Stimulated activated memory B cell treated with anti-CD40 and anti-IgM and Interleukin-4, amounts not matched to agents 10 μg/mL and 1 μg/mL and 100 μg/mL, for 72 hours (primary cell): ENCODE results near the gene EPS8.

Experiments used
- ATAC-seq: fragments of 150-1000 bp; cut with Tn5 transposase; 2 replicates; pipeline ENCODE4 v1.10.0; 2021
- H3K27ac Mint-ChIP-seq: one replicate; pipeline ENCODE4 v1.8.0; 2022; ENCODE audit warnings: mild to moderate bottlenecking, mixed read lengths
- H3K27me3 Mint-ChIP-seq: one replicate; pipeline ENCODE4 v1.8.0; 2022; ENCODE audit warnings: mixed read lengths
- H3K36me3 Mint-ChIP-seq: one replicate; pipeline ENCODE4 v1.8.0; 2022; ENCODE audit warnings: mixed read lengths
- H3K4me1 Mint-ChIP-seq: one replicate; pipeline ENCODE4 v1.8.0; 2022; ENCODE audit warnings: mixed read lengths
- H3K4me3 Mint-ChIP-seq: one replicate; pipeline ENCODE4 v1.8.0; 2022; ENCODE audit warnings: mild to moderate bottlenecking, moderate library complexity, mixed read lengths
- H3K9me3 Mint-ChIP-seq: one replicate; pipeline ENCODE4 v1.8.0; 2022; ENCODE audit warnings: mixed read lengths

EPS8 gene

GRCh38 chr12:15684896-15685658 is 104.1 kb downstream of the EPS8 start:
- Mint-ChIP-seq H3K36me3 (no peaks in the 10 kb centered on the region), H3K9me3 (no peaks in the 10 kb centered on the region), H3K4me1 (peaks cover 15% of the 10 kb centered on the region), H3K27ac (no peak overlapping the region), H3K4me3 (no peak overlapping the region), H3K27me3 (no peaks in the 10 kb centered on the region)
- no peak for ATAC-seq

DNA sequence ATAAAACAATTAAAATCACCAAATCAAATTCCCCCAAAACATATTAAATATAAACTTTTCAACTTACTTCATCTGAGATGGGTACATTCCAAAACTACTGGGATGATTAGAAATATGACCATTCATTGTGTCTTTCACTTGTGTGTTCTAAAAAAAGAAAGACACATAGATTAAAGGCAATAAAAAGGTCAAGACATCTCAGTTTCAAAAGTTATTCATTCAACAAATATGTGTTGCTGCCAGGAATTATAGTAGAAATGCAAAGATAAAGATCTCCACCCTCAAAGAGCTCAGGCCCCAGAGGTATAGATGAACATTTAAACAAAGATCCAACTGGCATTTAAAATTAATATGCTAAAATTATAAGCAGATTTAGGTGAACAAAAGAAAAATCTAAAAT is 106.4 kb downstream of the EPS8 start:
- Mint-ChIP-seq H3K4me3 (no peak overlapping the region), H3K36me3 (no peaks in the 10 kb centered on the region), H3K27ac (no peak overlapping the region), H3K27me3 (no peaks in the 10 kb centered on the region), H3K9me3 (no peaks in the 10 kb centered on the region), H3K4me1 (peaks cover 3% of the 10 kb centered on the region)
- no peak for ATAC-seq

GRCh38 chr12:15679151-15679550 is 110.0 kb downstream of the EPS8 start:
- H3K4me3 Mint-ChIP-seq = no peak overlapping the region
- no peaks in the 10 kb centered on the region for H3K4me1 Mint-ChIP-seq
- H3K27me3 Mint-ChIP-seq = no peaks in the 10 kb centered on the region
- H3K27ac Mint-ChIP-seq = no peak overlapping the region
- H3K9me3 Mint-ChIP-seq = no peaks in the 10 kb centered on the region
- ATAC-seq = no peak
- no peaks in the 10 kb centered on the region for H3K36me3 Mint-ChIP-seq

GRCh38 chr12:15677726-15678201 is 111.4 kb downstream of the EPS8 start:
- Mint-ChIP-seq H3K36me3 (no peaks in the 10 kb centered on the region), H3K4me3 (no peak overlapping the region), H3K27ac (no peak overlapping the region), H3K9me3 (no peaks in the 10 kb centered on the region), H3K4me1 (no peaks in the 10 kb centered on the region), H3K27me3 (no peaks in the 10 kb centered on the region)
- ATAC-seq = no peak

DNA sequence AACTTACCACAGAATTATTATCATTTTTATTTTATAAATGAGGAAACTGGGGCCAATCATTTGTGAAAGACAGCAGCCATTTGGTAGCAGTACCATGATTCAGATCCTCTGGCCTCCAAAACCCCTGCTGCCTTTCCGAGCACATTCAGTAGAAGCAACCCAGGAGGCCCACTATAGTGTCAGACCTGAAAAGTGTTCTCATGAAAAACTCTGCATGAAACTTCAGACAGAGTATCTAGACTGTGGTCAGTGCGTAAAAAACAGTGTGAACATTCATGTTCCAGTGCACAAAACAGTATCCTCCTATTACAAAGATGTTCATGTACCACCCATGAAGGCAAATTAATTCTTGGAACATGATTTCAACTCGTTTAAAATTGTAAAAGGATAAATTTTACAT is 112.0 kb downstream of the EPS8 start:
- H3K27me3 Mint-ChIP-seq = no peaks in the 10 kb centered on the region
- H3K27ac Mint-ChIP-seq = no peak overlapping the region
- H3K9me3 Mint-ChIP-seq = no peaks in the 10 kb centered on the region
- H3K4me1 Mint-ChIP-seq = no peaks in the 10 kb centered on the region
- ATAC-seq = no peak
- H3K4me3 Mint-ChIP-seq = no peak overlapping the region
- H3K36me3 Mint-ChIP-seq = no peaks in the 10 kb centered on the region

DNA sequence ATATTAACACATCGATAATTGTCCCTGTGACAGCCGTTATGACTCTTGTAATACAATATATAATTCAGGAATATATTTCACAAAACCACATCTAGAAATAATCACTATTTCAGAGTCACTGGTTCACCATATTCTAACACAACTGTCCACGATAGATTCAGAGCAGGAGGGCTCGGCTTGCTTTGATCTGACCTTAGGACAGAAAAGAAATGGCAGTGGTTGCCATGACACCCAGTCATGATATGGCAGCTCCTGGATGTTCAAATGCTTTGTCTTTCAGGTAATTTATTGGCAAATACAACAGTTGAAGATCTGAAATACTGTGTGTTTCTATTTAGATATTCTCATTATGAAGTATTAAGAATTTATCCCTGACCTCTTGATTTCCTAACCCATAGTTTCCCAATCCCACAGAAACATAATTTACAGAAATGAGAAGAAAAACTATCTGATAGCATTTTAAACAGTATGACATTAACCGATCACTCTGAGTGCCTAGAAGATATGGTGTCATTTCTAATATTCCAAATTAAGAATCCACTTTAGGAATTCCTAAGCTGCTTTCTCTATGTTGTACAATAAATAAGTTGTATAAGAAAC is 116.4 kb downstream of the EPS8 start:
- Mint-ChIP-seq H3K27me3 (no peaks in the 10 kb centered on the region), H3K4me1 (no peaks in the 10 kb centered on the region), H3K9me3 (no peaks in the 10 kb centered on the region), H3K36me3 (no peaks in the 10 kb centered on the region), H3K4me3 (no peak overlapping the region), H3K27ac (no peak overlapping the region)
- no peak for ATAC-seq

DNA sequence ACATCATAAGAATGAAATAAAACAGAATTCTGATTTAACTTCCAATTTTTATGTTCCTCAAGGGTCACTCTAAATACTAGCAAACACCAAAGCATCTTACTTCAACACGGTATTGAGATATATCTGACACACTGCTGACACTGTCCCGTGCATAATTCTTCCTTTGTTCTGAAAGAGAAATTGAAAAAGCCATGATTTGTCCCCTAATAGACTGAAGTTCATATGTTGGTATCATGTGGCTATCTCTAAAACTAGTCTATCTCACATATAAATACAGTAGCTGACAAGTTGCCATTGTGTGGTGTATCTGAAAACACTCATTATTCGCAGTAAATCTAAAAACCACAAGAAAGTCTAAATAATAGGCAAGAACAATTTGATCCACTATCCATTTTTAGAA is 118.4 kb downstream of the EPS8 start:
- Mint-ChIP-seq H3K9me3 (no peaks in the 10 kb centered on the region), H3K4me1 (no peaks in the 10 kb centered on the region), H3K4me3 (no peak overlapping the region), H3K27ac (no peak overlapping the region), H3K27me3 (no peaks in the 10 kb centered on the region), H3K36me3 (no peaks in the 10 kb centered on the region)
- no peak for ATAC-seq

DNA sequence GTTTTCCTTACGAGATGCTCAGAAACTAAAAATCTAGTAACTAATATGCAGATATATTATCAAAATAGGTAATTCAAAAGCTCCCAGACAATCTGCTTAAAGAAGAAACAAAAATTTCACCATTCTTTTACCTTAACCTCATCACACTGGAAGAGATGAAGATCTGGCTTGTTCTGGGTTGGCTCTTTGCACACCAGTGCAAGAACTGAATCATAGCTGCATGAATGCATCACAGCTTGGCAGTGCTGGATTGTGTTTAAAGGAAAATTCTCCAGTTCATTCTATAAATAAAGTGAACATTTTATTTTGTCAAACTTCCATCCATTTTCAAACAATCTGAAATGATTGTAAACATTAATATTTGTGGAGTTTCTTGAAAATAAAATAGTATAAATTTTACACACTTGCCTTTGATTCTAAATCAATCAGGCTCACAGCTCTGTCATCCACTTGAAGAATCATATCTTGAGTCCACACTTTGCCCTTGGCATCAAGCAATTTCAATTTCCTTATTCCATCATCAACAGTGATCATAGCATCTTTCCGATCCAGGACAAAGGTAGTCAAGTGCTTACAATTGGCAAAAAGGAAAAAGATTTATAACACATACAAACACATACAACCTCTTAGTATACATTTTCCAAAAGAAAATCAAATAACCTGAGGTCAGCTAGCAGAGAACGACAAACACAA is 119.8 kb downstream of the EPS8 start:
- H3K27me3 Mint-ChIP-seq = no peaks in the 10 kb centered on the region
- H3K36me3 Mint-ChIP-seq = no peaks in the 10 kb centered on the region
- H3K4me1 Mint-ChIP-seq = no peaks in the 10 kb centered on the region
- no peak overlapping the region for H3K4me3 Mint-ChIP-seq
- H3K9me3 Mint-ChIP-seq = no peaks in the 10 kb centered on the region
- ATAC-seq = no peak
- no peak overlapping the region for H3K27ac Mint-ChIP-seq

GRCh38 chr12:15664491-15664890 is 124.7 kb downstream of the EPS8 start:
- H3K27ac Mint-ChIP-seq = no peak overlapping the region
- H3K4me1 Mint-ChIP-seq = no peaks in the 10 kb centered on the region
- H3K4me3 Mint-ChIP-seq = no peak overlapping the region
- no peaks in the 10 kb centered on the region for H3K9me3 Mint-ChIP-seq
- no peaks in the 10 kb centered on the region for H3K36me3 Mint-ChIP-seq
- H3K27me3 Mint-ChIP-seq = no peaks in the 10 kb centered on the region
- ATAC-seq = no peak

DNA sequence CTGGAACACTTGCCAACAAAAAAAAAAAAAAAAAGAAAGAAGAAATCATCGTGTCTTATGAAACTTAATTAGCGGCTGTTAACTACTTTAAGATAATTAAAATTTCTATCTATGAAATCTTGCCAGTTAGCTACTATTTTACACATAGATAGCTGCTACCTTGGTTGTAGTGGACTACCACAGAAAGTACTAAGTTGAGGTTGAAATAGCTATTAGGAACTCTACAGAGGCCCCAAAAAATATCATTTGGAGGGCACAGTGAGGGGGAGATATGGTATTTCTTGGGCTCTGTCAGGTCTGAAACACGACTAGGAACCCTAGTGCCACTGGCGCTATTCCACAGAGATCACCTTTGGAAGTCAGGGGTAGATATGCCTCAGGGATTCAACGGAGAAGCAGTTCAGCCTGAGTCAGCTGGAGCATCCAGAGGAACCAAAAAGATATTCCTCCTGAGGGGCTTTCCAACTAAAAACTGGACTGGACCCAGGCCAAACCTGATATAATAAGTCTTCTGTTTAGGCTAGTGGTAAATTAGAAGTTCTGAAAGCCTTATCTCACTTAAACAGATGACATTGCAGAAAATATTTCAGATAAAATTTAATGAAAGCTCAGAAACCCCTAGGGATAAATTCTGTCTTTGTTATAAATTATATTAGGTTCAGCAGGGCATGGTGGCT is 126.1 kb downstream of the EPS8 start:
- Mint-ChIP-seq H3K27ac (no peak overlapping the region), H3K9me3 (no peaks in the 10 kb centered on the region), H3K27me3 (no peaks in the 10 kb centered on the region), H3K4me3 (no peak overlapping the region), H3K36me3 (no peaks in the 10 kb centered on the region), H3K4me1 (no peaks in the 10 kb centered on the region)
- no peak for ATAC-seq

DNA sequence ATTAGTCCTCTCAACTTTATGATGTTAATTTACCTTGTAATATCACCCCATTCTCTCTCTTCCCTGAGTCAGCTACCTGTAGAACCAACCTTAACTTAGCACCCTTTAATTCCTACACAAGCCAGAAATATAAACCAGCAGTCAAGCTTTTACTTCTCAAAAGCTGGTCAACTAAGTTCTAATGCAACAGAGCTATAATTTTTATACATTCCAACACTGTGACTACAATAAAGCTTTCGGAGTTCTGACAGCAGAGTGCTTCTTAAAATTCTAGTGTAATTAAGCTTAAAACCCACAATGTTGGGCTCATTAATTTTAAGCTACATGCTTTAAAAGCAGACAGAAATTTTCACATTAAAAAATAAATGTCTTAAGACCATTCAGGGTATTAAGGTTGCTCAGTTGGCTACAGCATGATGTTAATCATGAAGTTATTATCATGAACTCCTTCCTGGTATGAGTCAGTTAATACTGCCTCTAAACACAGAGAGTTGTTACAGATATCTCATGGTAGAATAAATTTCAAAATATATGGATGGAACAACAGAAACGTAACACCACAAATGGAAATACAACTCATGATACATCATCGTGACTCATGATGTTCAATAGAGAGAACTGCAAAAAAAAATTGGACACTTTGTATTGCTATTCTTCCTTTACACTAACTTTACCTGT is 126.7 kb downstream of the EPS8 start:
- ATAC-seq = no peak
- H3K36me3 Mint-ChIP-seq = no peaks in the 10 kb centered on the region
- H3K4me3 Mint-ChIP-seq = no peak overlapping the region
- no peak overlapping the region for H3K27ac Mint-ChIP-seq
- no peaks in the 10 kb centered on the region for H3K4me1 Mint-ChIP-seq
- H3K9me3 Mint-ChIP-seq = no peaks in the 10 kb centered on the region
- H3K27me3 Mint-ChIP-seq = no peaks in the 10 kb centered on the region

- H3K27ac Mint-ChIP-seq = no peak overlapping the region
- no peak for ATAC-seq
- no peaks in the 10 kb centered on the region for H3K36me3 Mint-ChIP-seq
- no peaks in the 10 kb centered on the region for H3K4me1 Mint-ChIP-seq
- H3K9me3 Mint-ChIP-seq = no peaks in the 10 kb centered on the region
- no peak overlapping the region for H3K4me3 Mint-ChIP-seq
- H3K27me3 Mint-ChIP-seq = no peaks in the 10 kb centered on the region
Measured at GRCh38 chr12:15651371-15651770, 137.8 kb downstream of the EPS8 start.

- Mint-ChIP-seq H3K4me3 (no peak overlapping the region), H3K27ac (no peak overlapping the region)
Measured at GRCh38 chr12:15650399-15651128, 138.6 kb downstream of the EPS8 start.

GRCh38 chr12:15649347-15649746 is 139.8 kb downstream of the EPS8 start:
- Mint-ChIP-seq H3K4me3 (no peak overlapping the region), H3K27ac (no peak overlapping the region), H3K36me3 (no peaks in the 10 kb centered on the region), H3K27me3 (no peaks in the 10 kb centered on the region), H3K9me3 (no peaks in the 10 kb centered on the region), H3K4me1 (no peaks in the 10 kb centered on the region)
- ATAC-seq = no peak

More at GRCh38 chr12:15650399-15651128, 138.6 kb downstream of the EPS8 start:
- H3K4me1 Mint-ChIP-seq = no peaks in the 10 kb centered on the region
- ATAC-seq = no peak
- no peaks in the 10 kb centered on the region for H3K27me3 Mint-ChIP-seq
- no peaks in the 10 kb centered on the region for H3K36me3 Mint-ChIP-seq
- no peaks in the 10 kb centered on the region for H3K9me3 Mint-ChIP-seq
